Nephron progenitor cell (in vitro differentiated cells): ENCODE measurements around the gene DDX39B.

Source experiments
- DNase-seq: peaks from one replicate; pipeline ENCODE4 v3.0.0; 2021
- H3K27ac Mint-ChIP-seq: 2 replicates; pipeline ENCODE4 v1.8.0; 2021; ENCODE audit warnings: mild to moderate bottlenecking, moderate library complexity, mixed read lengths
- H3K27me3 Mint-ChIP-seq: 2 replicates; pipeline ENCODE4 v1.8.0; 2021; ENCODE audit warnings: mild to moderate bottlenecking, low read depth, mixed read lengths; ENCODE audit not compliant: poor library complexity
- H3K36me3 Mint-ChIP-seq: 2 replicates; pipeline ENCODE4 v1.8.0; 2021; ENCODE audit warnings: low read depth, mixed read lengths
- H3K4me1 Mint-ChIP-seq: 2 replicates; pipeline ENCODE4 v1.8.0; 2021; ENCODE audit warnings: mixed read lengths
- H3K4me3 Mint-ChIP-seq: 2 replicates; pipeline ENCODE4 v1.8.0; 2021; ENCODE audit warnings: mild to moderate bottlenecking, moderate library complexity, mixed read lengths
- H3K9me3 Mint-ChIP-seq: 2 replicates; pipeline ENCODE4 v1.8.0; 2021; ENCODE audit warnings: mild to moderate bottlenecking, moderate library complexity, mixed read lengths
- TF ChIP-seq, protein P1 (sequence below): fragments of 200-600 bp; sonication (generic); IDR thresholded peaks from 2 replicates; pipeline ENCODE4 v1.5.0; 2021; ENCODE audit warnings: antibody characterized with exemption

The DDX39B gene

DNA sequence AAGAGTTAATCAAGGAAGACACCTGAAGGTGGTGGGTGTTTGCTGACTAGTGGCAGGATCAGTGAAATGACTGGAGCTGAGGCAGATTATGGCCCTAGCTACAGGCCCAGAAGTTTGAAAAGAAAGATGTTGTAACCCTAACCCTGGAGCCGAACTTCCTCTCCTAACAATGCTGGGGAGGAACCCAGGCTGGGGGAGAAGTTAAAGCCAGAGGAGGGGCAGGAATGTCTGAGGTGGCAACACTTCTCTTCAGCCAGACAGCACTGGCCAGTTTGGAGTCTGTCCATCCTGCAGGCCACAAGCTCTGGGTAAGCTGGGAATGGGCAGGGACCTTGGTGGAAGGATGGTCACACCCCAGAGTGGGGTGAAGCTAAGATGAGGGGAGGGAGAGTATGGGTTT is 44.2 kb upstream of the DDX39B start, which contains the start of gene LST1:
Gene LST1 (plus strand): TSS at position 270 of the 400 bp plus-strand sequence. CDS start 1,023 bp downstream, outside the sequence.
- Mint-ChIP-seq H3K9me3 (no peaks in the 10 kb centered on the region), H3K36me3 (no peaks in the 10 kb centered on the region), H3K27me3 (peaks cover 26% of the 10 kb centered on the region), H3K4me1 (peaks cover 47% of the 10 kb centered on the region), H3K4me3 (no peak within 1 kb of the TSS), H3K27ac (no peak within 1 kb of the TSS)
- no peak for DNase-seq
- TF ChIP-seq, protein P1, sequence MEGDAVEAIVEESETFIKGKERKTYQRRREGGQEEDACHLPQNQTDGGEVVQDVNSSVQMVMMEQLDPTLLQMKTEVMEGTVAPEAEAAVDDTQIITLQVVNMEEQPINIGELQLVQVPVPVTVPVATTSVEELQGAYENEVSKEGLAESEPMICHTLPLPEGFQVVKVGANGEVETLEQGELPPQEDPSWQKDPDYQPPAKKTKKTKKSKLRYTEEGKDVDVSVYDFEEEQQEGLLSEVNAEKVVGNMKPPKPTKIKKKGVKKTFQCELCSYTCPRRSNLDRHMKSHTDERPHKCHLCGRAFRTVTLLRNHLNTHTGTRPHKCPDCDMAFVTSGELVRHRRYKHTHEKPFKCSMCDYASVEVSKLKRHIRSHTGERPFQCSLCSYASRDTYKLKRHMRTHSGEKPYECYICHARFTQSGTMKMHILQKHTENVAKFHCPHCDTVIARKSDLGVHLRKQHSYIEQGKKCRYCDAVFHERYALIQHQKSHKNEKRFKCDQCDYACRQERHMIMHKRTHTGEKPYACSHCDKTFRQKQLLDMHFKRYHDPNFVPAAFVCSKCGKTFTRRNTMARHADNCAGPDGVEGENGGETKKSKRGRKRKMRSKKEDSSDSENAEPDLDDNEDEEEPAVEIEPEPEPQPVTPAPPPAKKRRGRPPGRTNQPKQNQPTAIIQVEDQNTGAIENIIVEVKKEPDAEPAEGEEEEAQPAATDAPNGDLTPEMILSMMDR, result no peak

DNA sequence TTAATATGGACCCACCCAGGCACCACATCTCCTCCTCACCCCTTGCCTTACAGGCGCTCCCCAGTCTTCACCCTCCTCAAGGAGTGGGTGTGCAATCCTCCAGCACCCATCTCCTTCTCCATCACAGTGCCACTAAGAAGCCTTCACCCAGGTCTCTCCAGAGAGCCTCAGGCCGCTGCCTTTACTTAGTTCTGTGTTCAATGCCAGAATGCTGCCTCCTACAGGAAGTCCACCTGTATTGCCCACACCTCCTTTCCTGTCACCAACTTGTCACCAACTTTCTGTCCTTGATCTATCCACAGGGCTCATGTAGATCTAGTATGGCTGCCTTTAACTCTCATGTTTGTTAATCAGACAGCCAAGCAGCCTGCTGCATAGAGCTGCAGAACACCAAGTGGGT is 43.7 kb upstream of the DDX39B start:
- no peak for DNase-seq
- H3K27ac Mint-ChIP-seq, result no peak overlapping the region
- peaks cover 53% of the 10 kb centered on the region for H3K4me1 Mint-ChIP-seq
- H3K36me3 Mint-ChIP-seq, result no peaks in the 10 kb centered on the region
- TF ChIP-seq, protein P1, result peak; percentile 33
- H3K4me3 Mint-ChIP-seq, result no peak overlapping the region
- H3K9me3 Mint-ChIP-seq, result no peaks in the 10 kb centered on the region
- H3K27me3 Mint-ChIP-seq, result peaks cover 26% of the 10 kb centered on the region

DNA sequence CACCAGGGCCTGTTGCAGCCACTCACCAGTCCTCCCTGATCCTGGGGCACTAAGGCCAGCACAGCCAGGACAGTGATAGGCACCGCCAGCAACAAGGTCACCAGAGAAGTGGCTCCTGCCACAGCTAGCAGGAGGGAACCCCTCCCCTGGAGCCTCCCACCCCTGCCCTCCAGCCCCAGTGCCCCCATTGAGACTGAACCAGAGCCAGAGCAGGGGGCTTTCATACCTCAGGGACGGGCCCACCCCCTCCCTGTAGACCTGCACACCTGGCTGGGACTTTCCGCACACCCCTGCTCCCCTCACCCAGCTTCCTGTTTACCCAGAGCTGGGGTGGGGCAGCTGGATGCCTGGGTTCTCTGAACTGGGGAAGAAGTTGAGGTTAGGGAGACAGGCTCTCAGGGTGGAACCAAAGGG is 40.4 kb upstream of the DDX39B start, which contains the start of gene LTB:
Gene LTB (minus strand): TSS at position 195 of the 414 bp plus-strand sequence. CDS start 7 bp downstream, at position 188.
- Mint-ChIP-seq H3K27ac (peak within 1 kb of the TSS; percentile 41), H3K9me3 (no peaks in the 10 kb centered on the region), H3K27me3 (peaks cover 30% of the 10 kb centered on the region), H3K4me1 (peaks cover 46% of the 10 kb centered on the region), H3K4me3 (peak within 1 kb of the TSS; percentile 98), H3K36me3 (no peaks in the 10 kb centered on the region)
- DNase-seq, result no peak
- TF ChIP-seq, protein P1, result no peak

DNA sequence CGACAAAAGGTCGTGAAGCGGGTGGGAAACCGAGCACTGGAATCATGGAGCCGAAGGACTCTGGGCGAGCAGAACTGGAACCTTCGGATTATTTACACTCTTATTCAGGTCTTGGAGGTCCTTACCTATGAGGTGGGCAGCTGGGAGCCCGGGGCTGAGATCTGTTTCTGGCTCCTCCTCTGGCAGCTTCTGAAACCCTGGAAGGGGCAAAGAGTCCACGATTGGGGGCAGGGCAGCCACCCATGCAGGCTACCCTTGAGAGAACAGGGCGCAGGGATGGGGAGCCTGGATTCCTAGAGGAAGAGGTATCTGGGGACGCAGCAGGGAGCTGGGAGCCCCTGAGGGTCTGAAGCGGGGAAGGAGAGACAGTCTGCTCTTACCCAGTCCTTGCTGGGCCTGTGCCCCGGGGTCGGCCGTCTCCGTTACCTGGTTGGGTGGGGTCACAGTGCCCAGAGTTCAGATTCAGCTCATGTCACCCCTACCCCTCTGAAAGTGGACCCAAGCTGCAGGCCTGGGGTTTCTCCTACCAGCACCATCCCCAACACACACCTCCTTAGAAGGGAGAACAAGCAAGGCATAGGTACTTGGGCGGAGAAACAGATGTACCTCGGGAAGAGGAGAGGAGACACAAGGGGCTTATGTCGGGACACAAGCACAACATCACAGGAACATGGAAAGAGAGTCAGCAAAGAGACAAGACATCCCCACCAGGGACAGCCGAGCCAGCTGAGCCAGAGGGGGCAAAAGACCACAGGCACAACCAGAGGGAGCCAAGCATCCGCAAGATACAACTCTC is 39.8 kb upstream of the DDX39B start:
- Mint-ChIP-seq H3K4me1 (peaks cover 43% of the 10 kb centered on the region), H3K4me3 (peak overlapping the region; percentile 98), H3K9me3 (no peaks in the 10 kb centered on the region), H3K27ac (peak overlapping the region; percentile 41), H3K27me3 (peaks cover 36% of the 10 kb centered on the region), H3K36me3 (no peaks in the 10 kb centered on the region)
- TF ChIP-seq, protein P1, result no peak
- peak; percentile 21 for DNase-seq

DNA sequence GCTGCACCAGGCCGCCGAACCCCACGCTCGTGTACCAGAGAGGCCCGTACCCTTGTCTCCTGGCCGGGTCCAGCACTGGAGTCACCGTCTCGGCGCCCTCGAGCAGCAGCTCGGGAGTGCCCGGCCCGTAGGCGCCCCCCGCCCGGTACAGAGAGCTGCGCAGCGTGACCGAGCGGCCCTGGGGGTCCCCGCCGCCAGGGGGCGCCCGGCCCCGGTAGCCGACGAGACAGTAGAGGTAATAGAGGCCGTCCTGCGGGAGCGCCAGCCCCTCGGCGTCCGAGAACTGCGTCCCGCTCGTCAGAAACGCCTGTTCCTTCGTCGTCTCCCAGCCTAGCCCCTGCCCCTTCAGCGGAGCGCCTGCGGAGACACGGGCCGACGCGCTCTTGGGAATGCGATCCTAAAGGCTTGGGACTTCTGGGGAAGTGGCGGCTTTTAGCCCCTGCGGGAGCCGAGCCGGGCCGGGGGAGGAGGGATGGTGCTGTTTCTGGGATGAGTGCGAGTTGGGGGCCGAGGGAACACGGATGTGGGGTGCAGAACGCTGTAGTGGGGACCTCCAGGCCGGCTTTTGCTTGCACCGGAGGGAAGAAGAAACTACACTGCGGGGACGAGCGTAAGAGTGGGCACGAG is 39.1 kb upstream of the DDX39B start:
- peak overlapping the region; percentile 41 for H3K27ac Mint-ChIP-seq
- H3K36me3 Mint-ChIP-seq, result no peaks in the 10 kb centered on the region
- no peaks in the 10 kb centered on the region for H3K9me3 Mint-ChIP-seq
- H3K27me3 Mint-ChIP-seq, result peaks cover 43% of the 10 kb centered on the region
- TF ChIP-seq, protein P1, result peak; percentile 98
- H3K4me1 Mint-ChIP-seq, result peaks cover 48% of the 10 kb centered on the region
- H3K4me3 Mint-ChIP-seq, result peak overlapping the region; percentile 98
- peak; percentile 94 for DNase-seq
